PC-3 (cell line): ENCODE results near the gene CD2AP. TPM values are rescaled to one million over a fixed set of nuclear protein-coding genes. Genes with fewer than 3 reads are reported as not detected.

Experiments used
- ATAC-seq: fragments of 200-7000 bp; cut with Tn5 transposase; 2 replicates; pipeline ENCODE4 v1.9.1; 2020; ENCODE audit warnings: mild to moderate bottlenecking, moderate library complexity
- BruUV-seq: library from RNA; stranded (reverse); fragments of 400-500 nt; replicated peaks from 2 replicates; lab custom pipeline; 2021; lab: Mats Ljungman, UMichigan
- CTCF ChIA-PET: fragments of 300-600 bp; sonication (Branson Sonifier 250); formaldehyde crosslinking; loops from one replicate; lab custom pipeline; 2022; ENCODE audit warnings: antibody characterized with exemption; lab: Charles Lee
- POLR2A ChIA-PET: fragments of 300-600 bp; sonication (Branson Sonifier 250); formaldehyde crosslinking; loops from one replicate; lab custom pipeline; 2022; ENCODE audit warnings: antibody characterized with exemption; ENCODE audit not compliant: unreplicated experiment; lab: Charles Lee
- DNase-seq: peaks from one replicate; pipeline ENCODE4 v3.0.0-alpha.2; 2015
- H2AFZ ChIP-seq: fragments of 300-600 bp; sonication (generic); 2 replicates; pipeline ENCODE4 v1.6.0; 2016; ENCODE audit warnings: antibody characterized with exemption, low read length
- H3F3A ChIP-seq: fragments of 300-600 bp; sonication (generic); one replicate; pipeline ENCODE4 v1.6.0; 2017; ENCODE audit warnings: antibody characterized with exemption, low read length, control low read depth, mild to moderate bottlenecking; ENCODE audit not compliant: unreplicated experiment
- H3K27ac ChIP-seq: fragments of 300-600 bp; sonication (generic); 2 replicates; pipeline ENCODE4 v1.5.1; 2016; ENCODE audit warnings: mild to moderate bottlenecking, low read length
- H3K27me3 ChIP-seq: fragments of 300-600 bp; sonication (generic); 2 replicates; pipeline ENCODE4 v1.6.1; 2016; ENCODE audit warnings: low read length, mixed read lengths
- H3K36me3 ChIP-seq: fragments of 300-600 bp; sonication (generic); 2 replicates; pipeline ENCODE4 v1.6.1; 2016; ENCODE audit warnings: low read depth, mixed run types, low read length, mixed read lengths
- H3K4me1 ChIP-seq: fragments of 300-600 bp; sonication (generic); 2 replicates; pipeline ENCODE4 v1.5.1; 2016; ENCODE audit warnings: low read length; ENCODE audit not compliant: insufficient read depth
- H3K4me2 ChIP-seq: fragments of 300-600 bp; sonication (generic); 2 replicates; pipeline ENCODE4 v1.6.0; 2016; ENCODE audit warnings: low read length
- H3K4me3 ChIP-seq: fragments of 300-600 bp; sonication (generic); 2 replicates; pipeline ENCODE4 v1.5.1; 2016; ENCODE audit warnings: mild to moderate bottlenecking, low read length, mixed read lengths
- H3K79me2 ChIP-seq: fragments of 300-600 bp; sonication (generic); 2 replicates; pipeline ENCODE4 v1.6.1; 2017; ENCODE audit warnings: low read length, mixed read lengths
- H3K9ac ChIP-seq: fragments of 300-600 bp; sonication (generic); 2 replicates; pipeline ENCODE4 v1.6.0; 2016; ENCODE audit warnings: mild to moderate bottlenecking, low read length
- H3K9me2 ChIP-seq: fragments of 300-600 bp; sonication (generic); replicated peaks from 2 replicates; pipeline ENCODE4 v1.6.1; 2016; ENCODE audit warnings: mixed run types, low read length, mixed read lengths
- H3K9me3 ChIP-seq: fragments of 300-600 bp; sonication (generic); 2 replicates; pipeline ENCODE4 v1.6.1; 2016; ENCODE audit warnings: low read length, mixed read lengths
- H4K20me1 ChIP-seq: fragments of 300-600 bp; sonication (generic); 2 replicates; pipeline ENCODE4 v1.6.1; 2016; ENCODE audit warnings: low read length, mixed read lengths
- EZH2 ChIP-seq: fragments of 300-600 bp; sonication (generic); IDR thresholded peaks from one replicate; pipeline ENCODE4 v1.6.1; 2017; ENCODE audit warnings: antibody characterized with exemption, mild to moderate bottlenecking, low read length; ENCODE audit not compliant: unreplicated experiment
- EZH2phosphoT487 ChIP-seq: fragments of 300-600 bp; sonication (generic); IDR thresholded peaks from 2 replicates; pipeline ENCODE4 v1.6.1; 2018; ENCODE audit warnings: mild to moderate bottlenecking, antibody characterized with exemption, low read length, borderline replicate concordance
- intact Hi-C: fragments of 100-400 bp; cut with micrococcal nuclease; formaldehyde crosslinking; loops from 2 replicates; pipeline ENCODE4 v1.9.0; 2023
- total RNA-seq: library from RNA; depleted of rRNA; stranded (reverse); fragments of >200 nt; gene quantifications from 2 replicates; pipeline ENCODE4 v1.2.3, GENCODE V29; 2014
- TF ChIP-seq, protein P1 (sequence below): fragments of 300-600 bp; sonication (generic); conservative IDR thresholded peaks from 2 replicates; pipeline ENCODE4 v1.5.1; 2017; ENCODE audit warnings: antibody characterized with exemption, low read depth, mild to moderate bottlenecking, low read length

Gene CD2AP
- total RNA-seq, 1 experiment from 2014 or later: 16.2 TPM

- DNase-seq (no peak), ATAC-seq (no peak)
- Histone ChIP-seq H3K27me3 (no peaks in the 10 kb centered on the region), H3K36me3 (no peaks in the 10 kb centered on the region), H2AFZ (peak overlapping the region; percentile 54), H3K9me2 (no peaks in the 10 kb centered on the region), H3K4me1 (peaks cover 17% of the 10 kb centered on the region), H3K9ac (no peak overlapping the region), H3K27ac (no peak overlapping the region), H3F3A (no peaks in the 10 kb centered on the region), H3K4me3 (no peak overlapping the region), H4K20me1 (no peaks in the 10 kb centered on the region), H3K4me2 (no peak overlapping the region), H3K9me3 (no peaks in the 10 kb centered on the region), H3K79me2 (no peaks in the 10 kb centered on the region)
- POLR2A ChIA-PET: interaction anchor here (0.7 kb wide), 1 partner anchor 782 kb away, joined by 4 read pairs; no protein-coding TSS in a partner anchor
- intact Hi-C loops: no loop called here
- TF ChIP-seq EZH2phosphoT487 (no peak), EZH2 (no peak)
- TF ChIP-seq, protein P1, sequence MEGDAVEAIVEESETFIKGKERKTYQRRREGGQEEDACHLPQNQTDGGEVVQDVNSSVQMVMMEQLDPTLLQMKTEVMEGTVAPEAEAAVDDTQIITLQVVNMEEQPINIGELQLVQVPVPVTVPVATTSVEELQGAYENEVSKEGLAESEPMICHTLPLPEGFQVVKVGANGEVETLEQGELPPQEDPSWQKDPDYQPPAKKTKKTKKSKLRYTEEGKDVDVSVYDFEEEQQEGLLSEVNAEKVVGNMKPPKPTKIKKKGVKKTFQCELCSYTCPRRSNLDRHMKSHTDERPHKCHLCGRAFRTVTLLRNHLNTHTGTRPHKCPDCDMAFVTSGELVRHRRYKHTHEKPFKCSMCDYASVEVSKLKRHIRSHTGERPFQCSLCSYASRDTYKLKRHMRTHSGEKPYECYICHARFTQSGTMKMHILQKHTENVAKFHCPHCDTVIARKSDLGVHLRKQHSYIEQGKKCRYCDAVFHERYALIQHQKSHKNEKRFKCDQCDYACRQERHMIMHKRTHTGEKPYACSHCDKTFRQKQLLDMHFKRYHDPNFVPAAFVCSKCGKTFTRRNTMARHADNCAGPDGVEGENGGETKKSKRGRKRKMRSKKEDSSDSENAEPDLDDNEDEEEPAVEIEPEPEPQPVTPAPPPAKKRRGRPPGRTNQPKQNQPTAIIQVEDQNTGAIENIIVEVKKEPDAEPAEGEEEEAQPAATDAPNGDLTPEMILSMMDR: no peak
- no TSS peak for BruUV-seq
- CTCF ChIA-PET: interaction anchor here (0.5 kb wide), 1 partner anchor 21 kb away, joined by 3 read pairs; no protein-coding TSS in a partner anchor
Observed at GRCh38 chr6:47669684-47670513, 192.3 kb downstream of the CD2AP start.

GRCh38 chr6:47670851-47671250, 193.3 kb downstream of the CD2AP start:
- no peaks in the 10 kb centered on the region for H3K79me2 ChIP-seq
- H3K9me3 ChIP-seq: no peaks in the 10 kb centered on the region
- no peaks in the 10 kb centered on the region for H3K9me2 ChIP-seq
- H3K4me2 ChIP-seq: no peak overlapping the region
- POLR2A ChIA-PET: interaction anchor here (0.7 kb wide), 1 partner anchor 783 kb away, joined by 4 read pairs; no protein-coding TSS in a partner anchor
- no peaks in the 10 kb centered on the region for H3F3A ChIP-seq
- DNase-seq (no peak), ATAC-seq (no peak)
- H3K4me1 ChIP-seq: peaks cover 11% of the 10 kb centered on the region; the same call in 1 of the 2 replicates
- H3K9ac ChIP-seq: no peak overlapping the region
- H3K36me3 ChIP-seq: no peaks in the 10 kb centered on the region
- no peak overlapping the region for H3K4me3 ChIP-seq
- no peak overlapping the region for H3K27ac ChIP-seq
- BruUV-seq: no TSS peak
- intact Hi-C loops: no loop called here
- CTCF ChIA-PET: no interaction called here
- TF ChIP-seq, protein P1: no peak
- TF ChIP-seq EZH2 (no peak), EZH2phosphoT487 (no peak)
- no peaks in the 10 kb centered on the region for H4K20me1 ChIP-seq
- no peak overlapping the region for H2AFZ ChIP-seq
- no peaks in the 10 kb centered on the region for H3K27me3 ChIP-seq

DNA sequence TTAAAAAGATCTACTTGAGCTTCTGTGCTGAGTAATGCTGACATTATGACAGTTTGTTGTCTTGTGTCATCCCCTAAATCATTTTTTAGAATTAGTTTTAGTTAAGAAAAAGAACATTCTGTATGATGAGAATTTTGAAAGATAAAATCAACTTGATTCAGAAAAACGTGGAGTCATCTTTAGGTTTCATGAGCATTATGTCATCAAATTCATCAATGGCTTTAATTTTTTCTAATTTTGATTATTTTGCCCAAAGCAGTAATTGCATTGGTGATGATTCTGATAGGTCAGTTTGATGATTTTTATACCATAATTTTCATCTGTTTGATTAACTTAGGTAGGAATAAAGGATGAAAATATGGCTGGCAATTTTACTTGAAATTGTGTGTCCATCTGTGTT, 194.2 kb downstream of the CD2AP start:
- Histone ChIP-seq H2AFZ (no peak overlapping the region), H3K4me2 (no peak overlapping the region), H3K9me3 (no peaks in the 10 kb centered on the region), H3K79me2 (no peaks in the 10 kb centered on the region), H3K36me3 (no peaks in the 10 kb centered on the region), H3K9me2 (no peaks in the 10 kb centered on the region), H3K27me3 (no peaks in the 10 kb centered on the region), H3F3A (no peaks in the 10 kb centered on the region), H3K27ac (no peak overlapping the region), H3K9ac (no peak overlapping the region), H4K20me1 (no peaks in the 10 kb centered on the region), H3K4me3 (no peak overlapping the region), H3K4me1 (peaks cover 11% of the 10 kb centered on the region; the same call in 1 of the 2 replicates)
- TF ChIP-seq EZH2: no peak
- no peak for TF ChIP-seq EZH2phosphoT487
- TF ChIP-seq, protein P1: no peak
- intact Hi-C loops: no loop called here
- ChIA-PET CTCF (no interaction called here), POLR2A (no interaction called here)
- no TSS peak for BruUV-seq
- no peak for ATAC-seq
- no peak for DNase-seq
